Endometrium (tissue), 2 donors: ENCODE measurements around the gene MAP4K4.

ENCODE experiments used
- FAIRE-seq: peaks from 2 replicates; lab custom pipeline; 2012; peaks lifted over from hg19 to GRCh38; lab: Jason Lieb, UNC
- donor health status: control.
- donor health status: control.

MAP4K4 gene

DNA sequence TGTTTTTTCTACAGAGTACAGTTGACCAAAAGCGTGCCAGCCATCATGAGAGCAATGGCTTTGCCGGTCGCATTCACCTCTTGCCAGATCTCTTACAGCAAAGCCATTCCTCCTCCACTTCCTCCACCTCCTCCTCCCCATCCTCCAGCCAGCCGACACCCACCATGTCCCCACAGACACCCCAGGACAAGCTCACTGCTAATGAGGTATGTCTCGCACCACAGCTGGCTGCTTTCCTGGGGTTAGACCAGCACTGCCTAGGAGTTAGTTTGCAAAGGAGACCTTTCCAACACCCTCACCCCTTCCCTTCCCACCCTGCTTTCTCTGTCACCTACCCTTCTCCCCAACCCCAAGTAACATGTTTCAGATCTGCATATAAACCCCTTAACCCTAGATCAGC is 174.0 kb downstream of the MAP4K4 start:
- no peak for FAIRE-seq

DNA sequence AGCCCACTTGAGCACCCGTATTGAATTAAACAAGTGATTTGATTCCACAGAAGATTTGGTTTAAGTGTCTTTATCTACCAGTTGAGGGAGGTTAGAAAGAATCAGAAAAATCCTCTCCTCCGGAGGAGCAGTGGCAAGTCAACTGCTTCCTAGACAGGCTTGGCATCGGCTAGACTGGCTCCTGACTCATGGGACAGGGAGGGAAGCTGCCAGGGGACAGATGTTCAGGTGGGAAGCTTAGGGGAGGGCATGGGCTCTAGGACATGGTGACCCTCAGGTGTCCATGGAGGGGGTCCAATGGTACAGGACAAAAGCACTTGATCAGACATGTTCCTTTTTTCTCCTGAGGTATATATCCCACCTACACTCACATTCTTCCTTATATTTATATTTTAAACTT is 175.0 kb downstream of the MAP4K4 start:
- FAIRE-seq = no peak

DNA sequence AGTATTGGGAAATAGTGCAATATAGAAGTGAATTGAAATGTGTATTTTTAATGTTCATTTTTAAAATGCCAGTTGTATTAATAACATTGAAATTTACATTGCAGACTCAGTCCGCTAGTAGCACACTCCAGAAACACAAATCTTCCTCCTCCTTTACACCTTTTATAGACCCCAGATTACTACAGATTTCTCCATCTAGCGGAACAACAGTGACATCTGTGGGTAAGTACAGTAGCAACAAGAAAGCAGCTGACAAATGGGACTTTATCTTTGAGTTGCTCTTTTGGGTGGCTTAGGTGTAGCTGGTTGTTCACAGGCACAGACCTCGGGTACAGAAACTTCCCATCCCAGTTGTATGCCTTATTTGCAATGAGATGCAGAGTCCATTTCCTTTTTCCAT is 176.0 kb downstream of the MAP4K4 start:
- no peak for FAIRE-seq

DNA sequence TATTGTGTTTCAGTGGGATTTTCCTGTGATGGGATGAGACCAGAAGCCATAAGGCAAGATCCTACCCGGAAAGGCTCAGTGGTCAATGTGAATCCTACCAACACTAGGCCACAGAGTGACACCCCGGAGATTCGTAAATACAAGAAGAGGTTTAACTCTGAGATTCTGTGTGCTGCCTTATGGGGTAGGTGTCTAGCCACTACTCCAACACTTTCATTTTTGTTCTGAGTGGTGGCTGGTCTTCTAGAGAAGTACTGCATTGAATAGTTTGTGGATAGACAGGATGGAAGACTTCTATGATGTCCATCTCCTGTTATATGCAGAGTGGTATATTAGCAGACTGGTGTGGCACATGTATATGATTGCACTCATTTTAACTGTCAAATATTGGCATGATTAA is 176.6 kb downstream of the MAP4K4 start:
- FAIRE-seq = no peak

DNA sequence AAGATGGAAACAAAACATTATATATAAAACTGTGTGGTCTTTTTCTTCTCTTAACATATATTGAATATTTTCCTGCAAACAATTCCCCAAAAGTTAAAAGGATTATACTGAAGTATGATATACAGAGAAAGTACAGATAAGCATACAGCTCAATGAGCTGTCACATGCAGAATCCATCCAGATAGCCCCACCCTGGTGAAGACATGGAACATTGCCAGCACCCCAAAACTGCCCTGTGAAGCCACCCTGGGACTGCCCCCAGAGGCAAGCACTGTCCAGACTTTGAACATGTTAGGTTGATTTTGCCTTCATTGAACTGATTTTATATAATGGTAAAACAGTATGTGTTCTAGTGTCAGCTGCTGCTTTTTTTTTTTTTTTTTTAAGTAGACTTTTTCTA is 182.0 kb downstream of the MAP4K4 start:
- no peak for FAIRE-seq

DNA sequence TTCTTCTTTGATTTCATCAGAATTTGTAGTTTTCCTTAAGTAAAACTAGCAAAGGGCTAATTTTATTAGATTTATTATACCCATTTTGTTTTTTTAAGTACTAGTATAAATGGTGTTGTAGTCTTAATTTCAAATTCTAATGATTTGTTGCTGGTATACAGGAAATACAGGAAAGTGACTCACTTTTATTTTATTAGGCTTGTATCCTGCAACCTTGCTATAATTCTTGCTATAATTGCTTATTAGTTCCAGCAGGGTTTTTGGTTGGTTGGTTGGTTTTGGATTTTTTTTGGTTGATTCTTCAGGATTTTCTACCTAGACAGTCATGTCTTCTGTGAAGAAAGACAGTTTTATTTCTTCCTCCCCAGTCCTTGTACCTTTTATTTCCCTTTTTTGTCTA is 183.6 kb downstream of the MAP4K4 start:
- no peak for FAIRE-seq

DNA sequence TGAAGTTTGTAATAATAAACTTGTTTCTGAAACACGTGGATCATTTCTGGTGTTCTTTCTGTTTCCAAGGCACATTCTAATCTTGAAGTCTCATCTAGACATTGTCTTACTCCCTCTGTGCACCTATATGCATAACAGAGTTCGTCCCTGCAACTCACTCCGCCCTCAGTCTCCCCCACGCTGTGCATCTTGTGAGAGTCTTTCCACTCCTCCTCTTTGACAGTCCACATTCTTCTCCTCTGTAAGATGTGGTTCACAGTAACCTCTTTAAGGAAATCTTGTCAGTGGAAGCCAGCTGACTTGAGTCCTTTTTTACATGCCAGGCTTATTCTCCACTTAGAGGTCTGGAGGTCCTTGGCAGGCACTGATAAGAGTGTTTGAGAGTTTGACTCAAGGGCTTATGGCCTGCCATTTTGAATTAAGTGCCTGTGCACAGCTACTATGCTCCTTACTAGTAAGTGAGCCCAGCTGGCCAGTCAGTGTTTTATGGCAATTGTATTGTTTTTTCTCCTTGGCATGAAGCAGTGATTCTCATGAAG is 185.3 kb downstream of the MAP4K4 start:
- FAIRE-seq = no peak

DNA sequence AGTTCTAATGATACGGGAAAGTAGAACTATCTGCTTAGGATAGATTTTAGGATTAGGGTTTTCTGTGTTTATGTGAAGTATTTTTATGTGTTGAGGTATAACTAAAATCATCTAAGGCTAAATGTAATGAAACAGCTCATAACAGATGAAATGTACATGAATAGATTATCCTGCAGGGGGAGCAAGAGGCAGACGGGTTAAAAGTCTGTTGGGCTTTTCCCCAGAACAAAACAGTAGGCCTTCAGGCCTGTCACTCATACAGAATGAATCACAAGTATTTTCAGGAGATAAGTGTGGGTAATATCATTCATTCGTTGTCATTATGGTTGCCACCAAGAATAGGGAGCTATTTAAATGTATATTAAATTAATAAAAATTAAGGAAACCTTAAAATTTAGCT is 186.4 kb downstream of the MAP4K4 start:
- no peak for FAIRE-seq

DNA sequence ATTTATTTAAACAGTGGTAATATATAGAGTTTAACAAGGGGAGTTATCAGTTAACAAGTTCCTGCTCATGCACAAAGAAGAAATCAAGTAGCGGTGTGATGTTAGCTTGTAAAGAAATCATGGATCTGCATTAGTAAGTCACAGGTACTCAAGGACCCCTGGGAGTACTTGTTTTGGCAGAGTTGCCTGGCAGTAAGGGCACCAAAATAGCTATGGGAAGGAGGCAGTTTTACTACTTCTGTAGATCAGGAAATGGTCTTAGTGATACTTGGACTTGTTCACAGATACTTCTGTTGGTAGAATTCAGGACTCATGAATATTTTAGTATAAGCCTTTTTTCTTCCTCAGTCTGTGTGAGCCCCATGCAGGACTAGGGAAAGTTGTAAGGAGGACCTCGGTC is 186.9 kb downstream of the MAP4K4 start:
- FAIRE-seq = no peak

DNA sequence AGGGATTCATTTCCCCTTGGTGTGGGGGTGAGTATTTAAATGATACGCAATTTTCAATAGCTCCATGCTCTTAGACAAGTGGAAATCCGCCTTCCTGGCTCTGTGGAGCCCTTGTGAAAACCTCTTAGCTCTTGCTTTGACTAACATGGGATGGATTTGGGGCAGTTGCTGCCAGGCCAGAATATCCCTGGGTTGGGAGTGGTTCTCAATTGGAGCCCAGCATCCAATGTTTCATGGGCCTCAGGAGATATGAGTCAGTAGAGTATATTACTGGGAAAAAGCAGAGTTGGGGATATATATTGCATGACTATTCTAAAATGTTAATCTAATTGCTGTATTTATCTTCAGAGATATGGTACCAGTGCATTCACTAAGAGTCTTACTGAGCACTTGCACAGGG is 189.8 kb downstream of the MAP4K4 start:
- no peak for FAIRE-seq

DNA sequence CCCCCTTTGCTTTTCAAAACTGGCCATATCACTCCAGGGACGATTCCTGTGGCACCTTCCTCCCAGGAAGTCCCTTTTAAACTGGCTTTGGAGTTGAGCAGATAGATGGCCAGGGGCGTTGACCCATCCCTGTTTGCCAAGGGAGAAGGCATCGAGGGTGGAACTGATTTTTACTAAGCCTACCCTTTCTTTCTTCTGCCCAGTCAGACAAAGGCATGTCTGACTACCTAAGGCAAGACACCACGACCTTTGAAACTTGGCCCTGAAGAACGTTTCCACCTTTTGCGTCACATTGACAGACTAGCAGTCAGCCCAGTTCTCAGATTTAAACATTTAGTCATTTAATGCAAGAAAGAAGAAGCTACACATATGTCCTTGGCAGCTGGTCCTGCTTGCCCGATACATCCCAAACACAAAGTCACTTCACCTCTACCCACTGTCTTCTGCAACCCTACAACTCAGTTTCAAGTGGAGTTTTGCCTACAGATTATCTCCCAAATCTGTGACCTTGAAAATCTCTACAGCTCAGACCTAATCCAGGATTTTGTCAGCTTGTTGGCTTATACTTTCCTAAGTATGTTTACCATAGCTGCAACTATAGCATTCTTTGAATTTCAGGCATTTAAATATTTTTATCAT is 192.1 kb downstream of the MAP4K4 start:
- no peak for FAIRE-seq

DNA sequence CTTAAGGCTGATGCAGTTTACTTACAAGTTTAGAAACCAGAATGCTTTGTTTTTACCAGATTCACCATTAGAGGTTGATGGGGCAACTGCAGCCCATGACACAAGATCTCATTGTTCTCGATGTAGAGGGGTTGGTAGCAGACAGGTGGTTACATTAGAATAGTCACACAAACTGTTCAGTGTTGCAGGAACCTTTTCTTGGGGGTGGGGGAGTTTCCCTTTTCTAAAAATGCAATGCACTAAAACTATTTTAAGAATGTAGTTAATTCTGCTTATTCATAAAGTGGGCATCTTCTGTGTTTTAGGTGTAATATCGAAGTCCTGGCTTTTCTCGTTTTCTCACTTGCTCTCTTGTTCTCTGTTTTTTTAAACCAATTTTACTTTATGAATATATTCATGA is 194.9 kb downstream of the MAP4K4 start:
- FAIRE-seq = no peak

DNA sequence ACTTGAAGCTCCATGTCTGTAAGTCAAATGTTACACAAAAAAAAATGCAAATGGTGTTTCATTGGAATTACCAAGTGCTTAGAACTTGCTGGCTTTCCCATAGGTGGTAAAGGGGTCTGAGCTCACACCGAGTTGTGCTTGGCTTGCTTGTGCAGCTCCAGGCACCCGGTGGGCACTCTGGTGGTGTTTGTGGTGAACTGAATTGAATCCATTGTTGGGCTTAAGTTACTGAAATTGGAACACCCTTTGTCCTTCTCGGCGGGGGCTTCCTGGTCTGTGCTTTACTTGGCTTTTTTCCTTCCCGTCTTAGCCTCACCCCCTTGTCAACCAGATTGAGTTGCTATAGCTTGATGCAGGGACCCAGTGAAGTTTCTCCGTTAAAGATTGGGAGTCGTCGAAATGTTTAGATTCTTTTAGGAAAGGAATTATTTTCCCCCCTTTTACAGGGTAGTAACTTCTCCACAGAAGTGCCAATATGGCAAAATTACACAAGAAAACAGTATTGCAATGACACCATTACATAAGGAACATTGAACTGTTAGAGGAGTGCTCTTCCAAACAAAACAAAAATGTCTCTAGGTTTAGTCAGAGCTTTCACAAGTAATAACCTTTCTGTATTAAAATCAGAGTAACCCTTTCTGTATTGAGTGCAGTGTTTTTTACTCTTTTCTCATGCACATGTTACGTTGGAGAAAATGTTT is 196.3 kb downstream of the MAP4K4 start:
- no peak for FAIRE-seq

DNA sequence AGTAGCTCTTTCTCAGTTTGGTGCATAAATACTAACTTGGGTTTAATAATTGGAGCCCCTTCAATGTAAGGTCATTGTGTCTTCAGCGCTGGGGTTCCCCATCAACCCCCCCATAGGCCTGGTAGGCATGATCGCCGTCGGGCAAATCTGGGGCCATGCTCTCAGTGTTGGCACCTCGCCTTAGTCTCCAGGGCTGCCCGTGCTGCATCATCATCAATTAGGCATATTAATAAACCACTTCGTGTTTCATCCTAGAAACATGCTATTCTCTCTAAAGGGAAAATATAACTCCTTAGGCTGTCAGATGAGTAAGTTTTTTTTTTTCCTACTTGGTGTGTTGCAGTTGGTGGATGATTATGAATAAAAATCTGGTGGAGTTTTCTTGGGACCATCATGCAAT is 197.5 kb downstream of the MAP4K4 start:
- FAIRE-seq = no peak

DNA sequence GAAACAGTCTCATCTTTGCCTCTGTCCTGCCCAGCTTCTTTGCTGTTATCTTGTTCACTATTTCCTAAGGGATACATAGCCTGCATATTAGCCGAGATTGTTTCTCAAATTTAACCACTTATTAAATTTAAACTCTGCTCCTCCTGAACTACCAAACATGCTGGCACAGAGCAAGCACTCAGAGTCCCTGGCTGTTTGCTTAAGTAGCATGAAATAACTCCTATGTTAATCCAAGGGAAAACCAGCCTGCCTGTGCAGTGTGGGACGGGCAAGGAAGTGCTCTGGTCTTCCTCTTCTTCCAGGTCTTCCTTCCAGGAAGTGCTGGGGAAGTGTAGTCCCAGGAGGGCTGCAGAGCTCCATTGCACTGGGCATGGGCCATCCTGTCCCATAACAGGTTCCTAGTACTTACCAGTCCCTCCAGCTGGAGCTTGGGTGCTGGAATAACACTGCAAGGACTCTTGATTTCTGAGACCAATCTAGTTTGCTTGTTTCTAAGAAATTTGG is 198.4 kb downstream of the MAP4K4 start:
- FAIRE-seq = no peak

DNA sequence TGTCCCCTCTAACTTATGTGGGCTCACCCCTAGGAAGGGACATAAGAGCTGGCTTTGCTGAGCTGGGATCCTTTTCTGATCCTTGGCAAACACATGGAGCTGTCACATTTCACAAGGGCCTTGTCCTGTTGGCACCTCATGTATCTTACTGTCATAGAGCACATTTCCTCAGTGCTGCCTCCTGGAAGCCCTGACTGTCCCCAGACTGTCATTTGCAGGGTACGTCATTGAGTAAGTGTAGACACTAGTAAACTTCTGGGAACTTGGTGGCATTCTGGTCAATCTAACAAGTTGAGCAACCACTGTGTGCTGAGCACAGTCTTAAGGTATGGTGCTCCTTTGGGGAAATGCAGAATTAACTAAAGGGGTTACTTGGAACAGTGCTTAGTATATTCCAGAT is 199.8 kb downstream of the MAP4K4 start:
- FAIRE-seq = no peak

DNA sequence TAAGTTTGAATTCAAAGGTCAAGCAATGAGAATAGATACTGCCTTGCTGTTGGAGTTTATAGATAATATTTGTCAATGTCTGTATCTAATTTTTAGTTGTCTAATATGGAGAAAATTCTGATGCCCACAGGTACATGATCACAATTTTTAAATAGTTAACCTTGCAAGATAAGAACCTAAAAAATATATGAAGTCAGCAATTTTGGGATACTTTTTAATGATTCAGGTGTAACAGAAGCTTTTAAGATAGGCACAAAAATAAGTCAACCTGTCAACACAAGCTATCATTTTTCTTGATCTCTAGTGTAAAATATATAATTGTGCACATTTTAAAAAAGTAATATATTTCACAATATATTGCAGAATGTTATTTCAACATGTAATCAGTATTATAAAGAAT is 201.8 kb downstream of the MAP4K4 start:
- FAIRE-seq = no peak

DNA sequence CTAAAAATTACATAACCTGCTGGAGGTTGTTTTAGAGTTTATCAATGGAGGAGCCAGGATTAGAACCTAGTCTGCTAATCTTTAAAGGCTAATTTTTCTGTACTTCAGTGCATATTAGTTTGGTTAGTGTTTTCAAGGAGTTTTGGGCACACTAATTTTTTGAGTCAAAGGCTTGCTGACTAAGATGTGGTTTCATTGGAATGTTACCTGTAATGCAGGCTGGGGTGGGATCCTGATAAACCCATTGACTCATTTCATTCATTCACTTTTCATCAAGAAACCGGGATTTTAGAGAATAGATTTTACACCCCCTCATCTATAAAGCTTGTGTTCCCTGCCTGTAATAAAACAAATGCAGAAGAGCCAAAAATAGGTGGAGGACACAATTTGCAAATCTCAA is 202.4 kb downstream of the MAP4K4 start:
- no peak for FAIRE-seq

DNA sequence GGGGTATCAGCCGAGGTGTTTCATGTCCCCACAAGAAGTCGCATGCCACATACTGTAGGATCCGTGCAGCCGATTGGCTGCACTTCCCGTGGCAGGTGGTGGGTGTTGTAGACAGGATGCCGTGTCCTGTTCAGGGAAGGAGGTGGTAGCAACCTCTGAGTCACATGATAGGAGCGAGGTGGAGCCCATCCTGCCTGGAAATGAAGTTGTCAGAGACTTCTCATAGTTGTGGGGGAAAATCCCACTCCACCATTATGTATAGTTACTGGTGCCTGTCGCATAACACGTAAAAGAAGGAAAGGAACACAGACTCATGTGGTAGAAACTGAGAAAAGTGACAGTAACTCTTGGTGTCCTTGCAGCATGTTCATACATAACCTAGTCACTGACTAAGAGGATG is 202.9 kb downstream of the MAP4K4 start:
- FAIRE-seq = no peak

DNA sequence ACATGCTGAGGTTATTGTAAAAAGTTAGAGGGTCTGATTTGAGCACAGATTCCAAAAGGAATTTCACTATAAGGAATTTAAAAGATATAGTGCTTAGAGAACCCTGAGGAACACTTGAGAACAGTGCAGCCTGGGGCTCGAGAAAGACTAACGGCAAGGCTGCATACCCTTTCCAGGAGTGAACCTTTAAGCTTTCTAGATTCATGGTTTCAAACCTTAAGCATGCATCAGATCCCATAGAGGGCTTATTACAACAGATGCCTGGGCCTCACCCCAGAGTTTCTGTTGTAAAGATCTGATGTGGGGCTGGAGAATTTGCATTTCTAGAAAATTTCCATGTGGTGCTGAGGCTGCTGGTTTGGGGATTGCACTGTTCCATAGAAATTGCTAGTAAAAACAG is 203.7 kb downstream of the MAP4K4 start:
- FAIRE-seq = no peak

DNA sequence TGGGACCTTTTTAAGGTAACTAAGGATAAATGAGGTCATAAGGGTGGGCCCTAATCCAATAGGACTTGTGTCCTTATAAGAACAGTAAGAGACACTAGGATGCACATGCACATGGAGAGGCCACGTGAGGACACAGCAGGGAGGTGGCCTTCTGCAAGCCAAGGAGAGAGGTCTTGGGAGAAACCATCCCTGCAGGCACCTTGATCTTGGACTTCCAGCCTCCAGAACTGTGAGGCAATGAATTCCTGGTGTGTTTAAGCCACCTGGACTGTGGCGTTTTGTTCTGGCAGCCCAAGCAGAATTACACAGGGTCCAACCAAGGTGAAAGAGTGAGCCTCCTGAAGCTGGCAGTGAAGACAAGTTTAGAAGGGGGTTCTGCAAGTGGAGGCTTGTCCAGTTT is 204.7 kb downstream of the MAP4K4 start:
- FAIRE-seq = no peak

DNA sequence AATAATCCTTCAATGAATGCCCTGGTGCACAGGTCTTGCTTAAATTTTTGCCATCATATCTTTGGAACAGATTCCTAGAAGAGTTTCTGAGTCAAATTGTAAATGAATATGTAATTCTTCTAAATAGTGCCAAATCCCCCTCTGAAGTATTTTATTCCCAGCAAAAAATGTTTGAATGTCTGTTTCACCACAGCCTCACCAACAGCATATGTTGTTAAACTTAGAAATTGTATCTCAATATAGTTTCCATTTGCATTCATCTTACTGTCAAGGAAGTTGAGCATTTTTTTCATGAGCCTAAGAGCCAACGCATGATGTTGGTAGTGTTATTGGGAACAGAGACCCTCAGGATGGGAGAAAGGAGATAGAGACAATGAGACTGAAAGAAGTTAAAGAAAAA is 207.4 kb downstream of the MAP4K4 start:
- FAIRE-seq = no peak

DNA sequence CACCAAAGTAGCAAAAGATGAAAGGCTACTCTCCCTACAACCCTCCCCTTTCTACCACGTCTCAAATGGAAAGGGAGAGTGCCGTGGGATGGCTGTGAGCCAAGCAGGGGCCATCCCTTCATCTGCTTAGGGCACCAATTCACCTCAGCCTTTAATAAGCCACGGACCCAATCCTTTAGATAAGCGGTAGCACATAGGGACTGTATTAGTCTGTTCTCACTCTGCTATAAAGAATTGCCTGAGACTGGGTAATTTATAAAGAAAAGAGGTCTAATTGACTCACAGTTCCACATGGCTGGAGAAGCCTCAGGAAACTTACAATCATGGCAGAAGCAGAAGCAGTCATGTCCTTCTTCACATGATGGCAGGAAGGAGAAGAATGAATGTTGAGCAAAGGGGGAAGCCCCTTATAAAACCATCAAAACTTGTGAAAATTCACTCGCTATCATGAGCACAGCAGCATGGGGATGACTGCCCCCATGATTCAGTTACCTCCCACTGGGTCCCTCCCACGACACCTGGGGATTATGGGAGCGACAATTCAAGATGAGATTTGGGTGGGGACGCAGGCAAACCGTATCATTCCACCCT is 208.3 kb downstream of the MAP4K4 start:
- no peak for FAIRE-seq

DNA sequence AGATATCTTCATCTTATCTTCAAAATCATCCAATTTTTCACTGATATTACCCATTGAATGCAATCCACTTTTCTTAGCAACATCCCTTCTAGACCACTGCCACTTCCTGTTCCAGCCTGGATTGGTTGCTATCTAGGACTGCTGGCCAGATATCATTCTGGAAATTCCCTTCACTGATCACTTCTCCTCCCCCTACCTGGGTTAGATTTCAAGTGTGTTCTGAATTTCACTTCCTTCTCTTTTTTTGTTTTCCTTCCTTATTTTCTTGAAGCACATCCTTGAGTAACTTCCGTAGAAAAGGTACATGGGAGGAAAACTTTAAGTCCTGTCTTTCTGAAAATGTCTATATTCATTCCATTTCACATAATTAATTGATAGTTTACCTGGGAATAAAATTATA is 212.3 kb downstream of the MAP4K4 start:
- no peak for FAIRE-seq
